Heart right ventricle (tissue), 16 donors: ENCODE results near the gene PABPN1. TPM values are rescaled to one million over a fixed set of nuclear protein-coding genes. Genes with fewer than 3 reads are reported as not detected.
A peak's percentile ranks its signal among the peaks of the same experiment; 100 is the strongest.

Experiments used
- ATAC-seq, 8 donors: fragments of 200-7000 bp; cut with Tn5 transposase; one replicate each; pipeline ENCODE4 v1.9.1; 2020; ENCODE audit warnings: mild to moderate bottlenecking in 8 of 8, moderate library complexity in 8 of 8, moderate number of reproducible peaks in 1 of 8
- DNase-seq, 2 donors: peaks; one replicate each; pipeline ENCODE4 v3.0.0-alpha.2; 2020
- H3K27ac ChIP-seq, 10 donors: fragments of 200-600 bp; sonication (generic) in 2 of 10; one replicate each; pipeline versions ENCODE4 v1.5.0 to v1.8.0; 2020 to 2022; ENCODE audit warnings: mild to moderate bottlenecking in 3 of 10
- H3K27me3 ChIP-seq, 7 donors: fragments of 200-600 bp; one replicate each; pipeline ENCODE4 v1.8.0; 2021 to 2022; ENCODE audit warnings: mild to moderate bottlenecking in 2 of 7
- H3K36me3 ChIP-seq, 9 donors: fragments of 200-600 bp; sonication (generic) in 1 of 9; one replicate each; pipeline versions ENCODE4 v1.5.0 to v1.8.0; 2020 to 2022; ENCODE audit warnings: mild to moderate bottlenecking in 2 of 9
- H3K4me1 ChIP-seq, 9 donors: fragments of 200-600 bp; sonication (generic) in 1 of 9; one replicate each; pipeline versions ENCODE4 v1.5.0 to v1.8.0; 2020 to 2022; ENCODE audit warnings: mild to moderate bottlenecking in 4 of 9
- H3K4me3 ChIP-seq, 10 donors: fragments of 200-600 bp; sonication (generic) in 2 of 10; one replicate each; pipeline versions ENCODE4 v1.5.0 to v1.8.0; 2020 to 2022; ENCODE audit warnings: mild to moderate bottlenecking in 7 of 10, moderate library complexity in 2 of 10
- H3K9me3 ChIP-seq, 11 donors: fragments of 200-600 bp in 10 of 11; sonication (generic) in 2 of 11; one replicate each; pipeline versions ENCODE4 v1.5.0 to v1.8.0; 2013 to 2022; ENCODE audit warnings: mild to moderate bottlenecking in 2 of 11, control low read depth in 1 of 11, moderate library complexity in 1 of 11
- CTCF ChIP-seq, 9 donors: fragments of 200-600 bp; sonication (generic) in 2 of 9; IDR thresholded peaks; one replicate each; pipeline versions ENCODE4 v1.5.0 to v1.8.0; 2021 to 2022; ENCODE audit warnings: antibody characterized with exemption in 9 of 9, mild to moderate bottlenecking in 5 of 9, moderate library complexity in 1 of 9
- WGBS, 2 donors: extraction: QIAGEN DNeasy Blood & Tissue Kit; methylation state at CpG; one replicate each; pipeline ENCODE4 v1.1.7; 2013; ENCODE audit warnings: inconsistent platforms in 1 of 2; 5-methylcytosine and 5-hydroxymethylcytosine counted together
- intact Hi-C, 10 donors: fragments of 100-400 bp; cut with DNase I; formaldehyde crosslinking; loops; one replicate each; pipeline versions ENCODE4 v1.11.1 to v1.14.2; 2022
- polyA plus RNA-seq, 2 donors: library from polyadenylated mRNA; stranded (reverse); fragments of 200-250 nt; gene quantifications; one replicate each; pipeline ENCODE4 v1.2.3, GENCODE V29; 2013
- total RNA-seq, 10 donors: library from RNA; stranded (reverse); fragmentation: NEBNext Ultra II Directional in 3 of 10; extraction: Animal tissue kit (Norgen Biotek cat#: 25700) in 3 of 10; gene quantifications; one replicate each; pipeline versions ENCODE4 v1.2.1 to v1.2.4, GENCODE V29; 2021 to 2023
- donor health status: Arrhythmogenic right ventricular cardiomyopathy.
- donor health status: ischemic (EF 13 %, LVEDD 7.1; RV severe dilation, severe dysfunction).
- donor health status: healthy with polysubstance abuse.
- donor health status: DM: no; HTN: yes; CAD: no.
- donor health status: DM: no; HTN: no; CAD: no.
- donor health status: ischemic (EF 25% LVEDD 6.9; RV normal size, moderate dysfunction).
- donor health status: ischemic (EF 25% LVEDD 5.7; RV mildly dilated, moderate dysfunction).
- donor health status: healthy.
- donor health status: DM: yes; HTN: yes; CAD: no.
- donor health status: Ischemic cardiomyopathy.
- donor health status: ischemic (EF 35%, LVEDD 5.7; RV mildly dilated, moderate dysfunction).
- donor health status: nonischemic (EF 11% LVEDD 7.7; RV severe dilation, severe dysfunction).
- donor health status: DM: yes; HTN: yes; CAD: no.
- donor health status: PGD.
- donor health status: ischemic (EF 29% LVEDD 5.4; RV normal size, mild dysfunction).
- donor health status: nonischemic (EF 23%, LVEDD 6.1; RV moderate dilation, normal function).

The PABPN1 gene
- total and polyA plus RNA-seq, 12 donors = 57.0 to 196 (median 68.6) TPM

- H3K9me3 ChIP-seq = no peaks in the 10 kb centered on the region
Measured at GRCh38 chr14:23286902-23287479, 34.3 kb upstream of the PABPN1 start.

GRCh38 chr14:23294734-23295561 is 26.3 kb upstream of the PABPN1 start:
- peak; percentile 76 to 90 (median 85) for TF ChIP-seq CTCF (IDR thresholded peaks at IDR 0.05)
- Histone ChIP-seq H3K4me1 (peaks cover 0 to 40% (median 30%) of the 10 kb centered on the region in 9 donors), H3K4me3 (peak overlapping the region in 1 of 10 donors; percentile 25), H3K36me3 (peaks cover 0 to 36% (median 0%) of the 10 kb centered on the region in 9 donors), H3K9me3 (no peaks in the 10 kb centered on the region), H3K27me3 (no peaks in the 10 kb centered on the region), H3K27ac (peak overlapping the region in 1 of 10 donors; percentile 4)
- ATAC-seq = peak; percentile 36 to 83 (median 68)
- DNase-seq = peak in 1 of 2 donors; percentile 28
- WGBS, 2 donors = 28 to 33% methylated on average over 24 of the region's 24 CpGs
- intact Hi-C loops = loop anchor here in 6 of 10 donors (2.0 to 10.0 kb wide), 4 partner anchors 30 to 173 kb away; partner anchors contain the start of gene SLC7A8 (in 1 of the 6)

More at GRCh38 chr14:23286902-23287479, 34.3 kb upstream of the PABPN1 start:
- Histone ChIP-seq H3K36me3 (peaks cover 0 to 6% (median 0%) of the 10 kb centered on the region in 9 donors), H3K4me3 (peak overlapping the region; percentile 39 to 95 (median 90)), H3K4me1 (peaks cover 0 to 29% (median 22%) of the 10 kb centered on the region in 9 donors), H3K27ac (peak overlapping the region; percentile 7 to 97 (median 94)), H3K27me3 (no peaks in the 10 kb centered on the region)
- intact Hi-C loops = loop anchor here in 6 of 10 donors (1.0 to 2.0 kb wide), 2 partner anchors 13 to 14 kb away; no protein-coding TSS in a partner anchor
- DNase-seq (no peak), ATAC-seq (no peak)
- WGBS, 2 donors = 58 to 60% methylated on average over 6 of the region's 6 CpGs
- no peak for TF ChIP-seq CTCF (IDR thresholded peaks at IDR 0.05)

- DNase-seq = no peak
- no peaks in the 10 kb centered on the region for H3K27me3 ChIP-seq
- intact Hi-C loops = loop anchor here in 6 of 10 donors (5.0 to 10.0 kb wide), 3 partner anchors 111 to 174 kb away; partner anchors contain the start of gene SLC7A8 (in 1 of the 6)
- no peak for ATAC-seq
- no peak overlapping the region for H3K4me3 ChIP-seq
- H3K4me1 ChIP-seq = peaks cover 4 to 49% (median 37%) of the 10 kb centered on the region in 9 donors
- no peak for TF ChIP-seq CTCF (IDR thresholded peaks at IDR 0.05)
- WGBS, 2 donors = 86 to 91% methylated on average over 7 of the region's 7 CpGs
- H3K36me3 ChIP-seq = peaks cover 0 to 36% (median 0%) of the 10 kb centered on the region in 9 donors
- H3K27ac ChIP-seq = peak overlapping the region in 1 of 10 donors; percentile 4
- H3K9me3 ChIP-seq = no peaks in the 10 kb centered on the region
Measured at GRCh38 chr14:23296012-23296777, 25.1 kb upstream of the PABPN1 start.
